Duodenal mucosa (tissue), 2 donors: ENCODE measurements around the gene VWC2L.

Experiments
- H3K27ac ChIP-seq: one replicate; pipeline ENCODE4 v1.7.0; 2013; ENCODE audit warnings: low read depth, low read length
- H3K27me3 ChIP-seq, 2 donors: one replicate each; pipeline ENCODE4 v1.7.0; 2013; ENCODE audit warnings: low read length in 2 of 2, control low read depth in 1 of 2; ENCODE audit not compliant: insufficient read depth in 2 of 2, control insufficient read depth in 1 of 2
- H3K36me3 ChIP-seq, 2 donors: one replicate each; pipeline ENCODE4 v1.7.0; 2013; ENCODE audit warnings: low read length in 2 of 2, control low read depth in 1 of 2; ENCODE audit not compliant: insufficient read depth in 2 of 2, control insufficient read depth in 1 of 2
- H3K4me1 ChIP-seq, 2 donors: one replicate each; pipeline ENCODE4 v1.7.0; 2013; ENCODE audit warnings: low read length in 2 of 2, control low read depth in 1 of 2; ENCODE audit not compliant: insufficient read depth in 2 of 2, control insufficient read depth in 1 of 2
- H3K4me3 ChIP-seq, 2 donors: one replicate each; pipeline ENCODE4 v1.7.0; 2013; ENCODE audit warnings: low read length in 2 of 2, low read depth in 1 of 2
- H3K9ac ChIP-seq, 2 donors: one replicate each; pipeline ENCODE4 v1.7.0; 2013; ENCODE audit warnings: low read length in 2 of 2, low read depth in 1 of 2
- H3K9me3 ChIP-seq, 2 donors: one replicate each; pipeline ENCODE4 v1.7.0; 2013; ENCODE audit warnings: low read length in 2 of 2, control low read depth in 1 of 2; ENCODE audit not compliant: control insufficient read depth in 1 of 2

VWC2L gene

GRCh38 chr2:214386720-214387119, 24.1 kb upstream of the VWC2L start:
- H3K9me3 ChIP-seq: no peaks in the 10 kb centered on the region
- no peaks in the 10 kb centered on the region for H3K36me3 ChIP-seq
- H3K9ac ChIP-seq: no peak overlapping the region
- no peak overlapping the region for H3K4me3 ChIP-seq
- H3K27me3 ChIP-seq: no peaks in the 10 kb centered on the region
- no peak overlapping the region for H3K27ac ChIP-seq
- no peaks in the 10 kb centered on the region for H3K4me1 ChIP-seq

- H3K4me1 ChIP-seq: no peaks in the 10 kb centered on the region
- H3K27me3 ChIP-seq: no peaks in the 10 kb centered on the region
- H3K36me3 ChIP-seq: no peaks in the 10 kb centered on the region
- H3K27ac ChIP-seq: no peak overlapping the region
- no peak overlapping the region for H3K4me3 ChIP-seq
- no peak overlapping the region for H3K9ac ChIP-seq
- H3K9me3 ChIP-seq: no peaks in the 10 kb centered on the region
Observed at GRCh38 chr2:214389334-214389733, 21.5 kb upstream of the VWC2L start.

- no peak overlapping the region for H3K9ac ChIP-seq
- no peaks in the 10 kb centered on the region for H3K36me3 ChIP-seq
- H3K27me3 ChIP-seq: no peaks in the 10 kb centered on the region
- no peaks in the 10 kb centered on the region for H3K9me3 ChIP-seq
- no peak overlapping the region for H3K4me3 ChIP-seq
- H3K27ac ChIP-seq: no peak overlapping the region
- H3K4me1 ChIP-seq: no peaks in the 10 kb centered on the region
Observed at GRCh38 chr2:214393796-214394195, 17.1 kb upstream of the VWC2L start.

DNA sequence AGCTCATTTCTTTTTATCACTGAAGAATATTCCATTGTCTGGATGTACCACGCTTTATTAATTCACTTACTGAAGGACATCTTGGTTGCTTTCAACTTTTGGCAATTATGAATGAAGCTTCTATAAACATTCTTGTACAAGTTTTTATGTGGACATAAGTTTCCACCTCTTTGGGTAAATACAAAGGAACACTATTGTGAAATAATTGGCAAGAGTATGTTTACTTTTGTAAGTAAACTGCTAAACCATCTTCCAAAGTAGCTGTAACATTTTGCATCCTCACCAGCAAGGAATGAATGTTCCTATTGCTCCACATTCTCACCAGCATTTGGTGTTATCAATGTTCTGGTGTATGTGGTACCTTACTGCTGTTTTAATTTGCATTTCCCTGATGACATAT, 15.8 kb upstream of the VWC2L start:
- Histone ChIP-seq H3K36me3 (no peaks in the 10 kb centered on the region), H3K4me3 (no peak overlapping the region), H3K27me3 (no peaks in the 10 kb centered on the region), H3K9me3 (no peaks in the 10 kb centered on the region), H3K4me1 (no peaks in the 10 kb centered on the region), H3K27ac (no peak overlapping the region), H3K9ac (no peak overlapping the region)

- Histone ChIP-seq H3K9ac (no peak overlapping the region), H3K36me3 (no peaks in the 10 kb centered on the region), H3K9me3 (no peaks in the 10 kb centered on the region), H3K4me1 (no peaks in the 10 kb centered on the region), H3K27me3 (no peaks in the 10 kb centered on the region), H3K4me3 (no peak overlapping the region), H3K27ac (no peak overlapping the region)
Observed at GRCh38 chr2:214401580-214401979, 9.3 kb upstream of the VWC2L start.

- no peak overlapping the region for H3K9ac ChIP-seq
- H3K36me3 ChIP-seq: no peaks in the 10 kb centered on the region
- no peaks in the 10 kb centered on the region for H3K4me1 ChIP-seq
- no peak overlapping the region for H3K4me3 ChIP-seq
- no peaks in the 10 kb centered on the region for H3K9me3 ChIP-seq
- no peaks in the 10 kb centered on the region for H3K27me3 ChIP-seq
- no peak overlapping the region for H3K27ac ChIP-seq
Observed at GRCh38 chr2:214410128-214410775, 602 bp upstream of the VWC2L start.

DNA sequence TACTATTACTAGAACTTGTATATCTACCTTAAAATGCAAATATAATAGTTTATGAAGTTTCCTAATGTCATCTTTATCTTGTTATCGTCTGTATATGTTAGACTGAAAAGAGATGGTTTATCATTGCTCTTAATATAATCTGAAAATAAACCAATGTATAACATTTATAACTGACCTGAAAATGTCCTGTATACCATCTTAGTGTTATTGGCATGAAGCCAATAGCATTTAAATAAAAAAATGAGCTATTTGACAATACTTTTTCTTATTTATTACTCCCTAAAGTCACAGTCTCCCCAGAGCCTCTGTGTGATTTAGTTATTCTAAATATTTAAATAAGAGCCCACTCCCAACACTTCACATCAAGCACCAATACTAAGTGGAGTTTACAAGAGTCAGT, 1.8 kb downstream of the VWC2L start:
- no peaks in the 10 kb centered on the region for H3K9me3 ChIP-seq
- no peak overlapping the region for H3K27ac ChIP-seq
- no peak overlapping the region for H3K9ac ChIP-seq
- H3K36me3 ChIP-seq: no peaks in the 10 kb centered on the region
- no peaks in the 10 kb centered on the region for H3K27me3 ChIP-seq
- H3K4me1 ChIP-seq: no peaks in the 10 kb centered on the region
- no peak overlapping the region for H3K4me3 ChIP-seq

DNA sequence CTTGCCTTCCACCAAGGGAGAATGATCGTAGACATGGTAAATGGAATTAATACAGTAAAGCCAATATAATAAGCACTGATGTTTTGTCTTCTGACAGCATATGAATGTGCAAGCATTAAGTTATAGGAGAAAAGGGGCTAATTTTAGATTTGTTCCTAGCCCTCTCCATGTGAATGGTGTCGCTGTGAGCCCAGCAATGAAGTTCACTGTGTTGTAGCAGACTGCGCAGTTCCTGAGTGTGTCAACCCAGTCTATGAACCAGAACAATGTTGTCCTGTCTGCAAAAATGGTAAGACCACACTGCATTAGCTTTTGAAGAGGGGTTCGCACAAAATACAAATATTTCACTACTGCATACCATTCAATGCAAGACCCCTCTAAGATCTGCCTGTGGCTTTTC, 25.6 kb downstream of the VWC2L start:
- Histone ChIP-seq H3K9ac (no peak overlapping the region), H3K36me3 (no peaks in the 10 kb centered on the region), H3K4me1 (no peaks in the 10 kb centered on the region)

DNA sequence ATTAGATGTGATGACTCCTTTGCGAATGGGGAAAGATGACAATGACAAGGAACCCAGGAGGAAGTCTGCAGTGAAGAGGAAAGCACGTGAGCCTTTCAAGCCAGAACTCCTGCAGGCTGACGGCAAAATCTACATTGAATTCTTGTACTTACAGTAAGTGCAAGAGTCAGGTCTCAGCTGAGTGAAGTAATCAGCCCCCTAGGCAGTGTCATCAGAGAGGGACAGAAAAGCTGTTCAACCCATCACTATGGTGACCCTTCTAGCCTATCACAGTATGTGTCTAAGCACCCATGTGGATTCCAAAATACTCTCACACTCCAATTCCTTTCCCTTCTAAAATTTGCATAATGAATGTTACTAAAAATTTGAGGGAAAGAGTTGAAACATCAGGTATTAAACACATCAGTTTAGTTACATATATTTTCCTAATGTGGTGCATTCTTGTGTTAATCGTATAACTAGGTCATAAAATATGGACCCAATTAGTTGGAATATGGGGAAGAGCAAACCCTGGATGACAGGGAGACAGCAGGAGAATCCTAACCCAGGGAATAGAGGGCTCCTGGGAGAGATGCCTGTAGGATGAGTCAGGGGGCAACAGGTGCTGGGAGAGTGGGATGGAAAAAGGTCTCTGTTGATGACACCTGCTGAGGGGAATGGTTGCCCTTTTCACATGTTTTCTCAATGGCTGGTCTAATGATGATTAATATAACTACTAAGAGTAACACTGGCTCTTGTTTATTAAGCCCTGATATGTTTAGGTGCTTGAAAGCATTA, 39.5 kb downstream of the VWC2L start:
- Histone ChIP-seq H3K36me3 (no peaks in the 10 kb centered on the region), H3K27me3 (no peaks in the 10 kb centered on the region), H3K9me3 (no peaks in the 10 kb centered on the region), H3K9ac (no peak overlapping the region), H3K4me3 (no peak overlapping the region), H3K4me1 (no peaks in the 10 kb centered on the region), H3K27ac (no peak overlapping the region)

More for the DNA sequence above, 25.6 kb downstream of the VWC2L start:
- H3K4me3 ChIP-seq: no peak overlapping the region
- H3K9me3 ChIP-seq: no peaks in the 10 kb centered on the region
- H3K27ac ChIP-seq: no peak overlapping the region
- no peaks in the 10 kb centered on the region for H3K27me3 ChIP-seq

DNA sequence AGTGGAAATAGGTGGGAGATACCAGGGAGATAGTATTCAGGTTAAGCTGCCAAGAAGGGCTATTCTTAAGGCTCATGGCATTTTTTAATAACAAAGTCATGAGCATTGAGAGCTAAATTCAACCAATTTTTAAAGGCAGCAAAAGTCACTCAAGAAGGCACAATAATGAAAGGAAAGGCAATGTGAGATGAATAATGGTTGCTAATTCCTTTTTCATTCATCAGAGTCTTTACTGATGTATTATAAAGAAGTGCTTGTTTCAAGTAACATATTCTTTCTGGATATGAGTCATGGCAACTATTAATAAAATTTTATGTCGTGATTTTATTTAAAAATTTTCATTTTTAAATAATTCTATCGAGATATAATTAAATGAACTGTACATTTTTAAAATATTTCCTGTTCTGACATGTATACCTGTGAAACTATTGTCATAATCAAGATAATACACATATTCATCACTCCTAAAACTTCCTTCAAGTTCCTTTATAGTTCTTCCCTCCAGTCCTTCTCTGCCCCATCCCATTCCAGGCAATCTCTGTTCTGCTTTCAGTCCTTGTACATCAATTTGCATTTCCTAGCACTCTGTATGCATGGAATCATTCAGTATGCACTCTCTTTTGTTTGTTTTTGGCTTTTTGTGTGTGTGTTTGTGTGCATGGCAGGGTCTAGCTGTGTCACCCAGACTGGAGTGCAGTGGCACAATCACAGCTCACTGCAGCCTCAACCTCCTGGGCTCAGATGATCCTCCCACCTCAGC, 40.8 kb downstream of the VWC2L start:
- no peaks in the 10 kb centered on the region for H3K36me3 ChIP-seq
- no peaks in the 10 kb centered on the region for H3K9me3 ChIP-seq
- H3K4me1 ChIP-seq: no peaks in the 10 kb centered on the region
- no peak overlapping the region for H3K27ac ChIP-seq
- H3K27me3 ChIP-seq: no peaks in the 10 kb centered on the region
- H3K4me3 ChIP-seq: no peak overlapping the region
- H3K9ac ChIP-seq: no peak overlapping the region
